Prostate gland (tissue), 2 donors: ENCODE data around the gene GATD1. TPM values are rescaled to one million over a fixed set of nuclear protein-coding genes. Genes with fewer than 3 reads are reported as not detected.

Experiments used
- DNase-seq: peaks from one replicate; pipeline ENCODE4 v3.0.0-alpha.2; 2019; ENCODE audit warnings: low spot score
- H3K27ac ChIP-seq, 2 donors: fragments of 200-600 bp; sonication (generic); 2 replicates each; pipeline ENCODE4 v1.5.1; 2017 to 2019
- H3K27me3 ChIP-seq: fragments of 200-600 bp; sonication (generic); replicated peaks from 2 replicates; pipeline ENCODE4 v1.5.1; 2019; ENCODE audit not compliant: insufficient read depth
- H3K36me3 ChIP-seq, 2 donors: fragments of 200-600 bp; sonication (generic); 1 replicate in 1 of 2; 2 replicates in 1 of 2; pipeline versions ENCODE4 v1.5.1 to v1.8.1; 2017 to 2019
- H3K4me1 ChIP-seq: fragments of 200-600 bp; sonication (generic); replicated peaks from 2 replicates; pipeline ENCODE4 v1.5.1; 2019
- H3K4me3 ChIP-seq, 2 donors: fragments of 200-600 bp; sonication (generic); 2 replicates each; pipeline ENCODE4 v1.5.1; 2017 to 2019
- H3K9me3 ChIP-seq: fragments of 200-600 bp; sonication (generic); 2 replicates; pipeline ENCODE4 v1.5.1; 2017
- CTCF ChIP-seq, 4 experiments: fragments of 200-600 bp in 2 of 4; fragments of 450-650 bp in 2 of 4; sonication (generic) in 2 of 4; IDR thresholded peaks; 1 replicate in 3 of 4; 2 replicates in 1 of 4; pipeline ENCODE4 v1.5.1; 2016 to 2019; ENCODE audit warnings: antibody characterized with exemption in 4 of 4, mild to moderate bottlenecking in 2 of 4, moderate library complexity in 2 of 4
- POLR2A ChIP-seq: fragments of 450-650 bp; IDR thresholded peaks from one replicate; pipeline ENCODE4 v1.6.1; 2016; ENCODE audit warnings: antibody characterized with exemption, mild to moderate bottlenecking
- POLR2AphosphoS5 ChIP-seq: sonication (generic); formaldehyde crosslinking; IDR thresholded peaks from one replicate; pipeline ENCODE4 v1.6.1; 2017; ENCODE audit warnings: antibody characterized with exemption
- WGBS: methylation state at CpG from one replicate; pipeline ENCODE4 v1.1.5; 2018; 5-methylcytosine and 5-hydroxymethylcytosine counted together
- intact Hi-C: fragments of 100-400 bp; cut with DNase I; formaldehyde crosslinking; loops from one replicate; pipeline ENCODE4 v1.14.2; 2022
- total RNA-seq, 2 donors: library from RNA; depleted of rRNA; stranded (reverse); fragments of >200 nt; gene quantifications; one replicate each; pipeline ENCODE4 v1.1.0, GENCODE V29; 2016

The GATD1 gene
- total RNA-seq, 2 donors from 2014 or later: 29.9 to 72.3 TPM

DNA sequence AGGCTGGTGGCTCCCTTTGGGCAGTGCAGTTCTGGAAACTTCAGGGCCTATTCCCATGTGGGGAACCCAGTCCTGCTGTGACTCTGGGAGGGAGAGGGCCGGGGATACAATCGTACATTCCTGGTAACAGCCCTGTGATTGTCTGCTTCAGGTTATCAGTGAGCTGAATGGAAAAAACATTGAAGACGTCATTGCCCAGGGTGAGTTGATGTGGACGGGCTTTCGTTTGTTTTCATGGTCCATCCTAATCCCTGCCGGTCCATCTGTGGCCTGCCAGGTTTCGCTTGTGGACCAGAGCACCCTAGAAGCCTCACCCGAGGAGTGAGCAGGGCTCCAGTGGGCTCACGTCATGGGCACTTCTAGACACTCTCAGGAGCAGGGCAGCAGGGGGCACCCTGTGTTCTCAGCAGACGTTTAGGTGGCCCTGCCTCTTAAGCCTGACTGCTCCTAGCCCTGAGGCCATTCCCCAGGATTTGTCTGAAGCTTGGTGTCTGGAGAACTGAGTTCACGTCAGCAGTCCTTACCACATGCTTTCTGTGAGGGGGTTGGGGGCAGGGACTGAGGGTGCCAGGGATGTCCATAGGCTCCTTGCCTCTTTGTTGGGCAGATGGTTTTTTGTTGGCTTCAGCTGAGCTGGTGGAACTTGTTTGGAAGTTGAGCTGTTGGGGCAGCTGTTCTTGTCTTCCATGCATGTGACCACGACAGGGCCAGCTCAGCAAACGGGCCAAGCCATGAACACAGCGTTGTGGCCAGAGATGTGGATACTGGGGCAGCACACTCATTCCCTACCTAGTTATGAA lies 34.4 kb upstream of the GATD1 start:
- no peaks in the 10 kb centered on the region for H3K9me3 ChIP-seq
- H3K4me3 ChIP-seq: no peak overlapping the region
- WGBS: 62% methylated on average over 14 of the region's 14 CpGs
- TF ChIP-seq POLR2A (no peak), CTCF (IDR thresholded peaks at IDR 0.05) (no peak), POLR2AphosphoS5 (no peak)
- H3K4me1 ChIP-seq: peaks cover 13% of the 10 kb centered on the region
- DNase-seq: no peak
- H3K27me3 ChIP-seq: no peaks in the 10 kb centered on the region
- no peak overlapping the region for H3K27ac ChIP-seq
- intact Hi-C loops: no loop called here
- peaks cover 5 to 21% of the 10 kb centered on the region in 2 donors for H3K36me3 ChIP-seq

DNA sequence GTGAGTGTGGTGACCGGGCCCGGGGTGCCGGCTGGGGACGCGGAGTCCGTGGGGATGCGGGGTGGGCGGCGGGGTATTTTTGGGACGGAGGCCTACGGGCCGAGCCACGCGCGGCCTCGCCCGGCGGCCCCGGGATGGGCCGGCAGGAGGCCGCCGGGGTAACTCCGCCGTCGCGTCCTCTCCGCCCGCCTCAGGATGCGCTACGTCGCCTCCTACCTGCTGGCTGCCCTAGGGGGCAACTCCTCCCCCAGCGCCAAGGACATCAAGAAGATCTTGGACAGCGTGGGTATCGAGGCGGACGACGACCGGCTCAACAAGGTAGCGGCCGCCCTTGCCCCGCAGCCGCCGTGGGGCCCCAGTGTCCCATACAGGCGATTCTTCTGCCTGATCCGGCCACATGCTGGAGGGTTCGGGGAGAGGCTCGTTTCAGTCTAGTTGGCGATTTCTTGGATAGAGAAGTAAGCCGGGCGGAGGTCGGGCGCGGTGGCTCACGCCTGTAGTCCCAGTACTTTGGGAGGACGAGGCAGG lies 32.8 kb upstream of the GATD1 start:
- H3K27ac ChIP-seq: peak overlapping the region; percentile 98 to 99
- WGBS: under 1% methylated on average over 32 of the region's 55 CpGs

GRCh38 chr11:809287-810039 lies 32.2 kb upstream of the GATD1 start, which contains the start of gene RPLP2:
Gene RPLP2, plus strand, starts transcription at chr11:809967. Its CDS starts 268 bp downstream, at chr11:810235.
- Histone ChIP-seq H3K9me3 (no peaks in the 10 kb centered on the region), H3K4me3 (peak within 1 kb of the TSS; percentile 98 to 99), H3K36me3 (peaks cover 5 to 21% of the 10 kb centered on the region in 2 donors), H3K4me1 (peaks cover 17% of the 10 kb centered on the region), H3K27ac (peak within 1 kb of the TSS; percentile 98 to 99), H3K27me3 (no peaks in the 10 kb centered on the region)
- peak; percentile 83 for TF ChIP-seq POLR2A
- peak in 2 of 4 experiments; percentile 9 to 30 for TF ChIP-seq CTCF (IDR thresholded peaks at IDR 0.05)
- TF ChIP-seq POLR2AphosphoS5: peak; percentile 93
- DNase-seq: peak; percentile 96
- 0% methylated on average over 56 of the region's 81 CpGs for whole genome bisulfite sequencing
- intact Hi-C loops: no loop called here

More for the DNA sequence above, 32.8 kb upstream of the GATD1 start:
- H3K4me1 ChIP-seq: peaks cover 13% of the 10 kb centered on the region
- no peak for DNase-seq
- no peak for TF ChIP-seq POLR2A
- no peak for TF ChIP-seq POLR2AphosphoS5
- peak in 1 of 4 experiments; percentile 2 for TF ChIP-seq CTCF (IDR thresholded peaks at IDR 0.05)
- H3K36me3 ChIP-seq: peaks cover 5 to 21% of the 10 kb centered on the region in 2 donors
- intact Hi-C loops: no loop called here
- H3K9me3 ChIP-seq: no peaks in the 10 kb centered on the region
- no peaks in the 10 kb centered on the region for H3K27me3 ChIP-seq
- H3K4me3 ChIP-seq: peak overlapping the region; percentile 98 to 99

DNA sequence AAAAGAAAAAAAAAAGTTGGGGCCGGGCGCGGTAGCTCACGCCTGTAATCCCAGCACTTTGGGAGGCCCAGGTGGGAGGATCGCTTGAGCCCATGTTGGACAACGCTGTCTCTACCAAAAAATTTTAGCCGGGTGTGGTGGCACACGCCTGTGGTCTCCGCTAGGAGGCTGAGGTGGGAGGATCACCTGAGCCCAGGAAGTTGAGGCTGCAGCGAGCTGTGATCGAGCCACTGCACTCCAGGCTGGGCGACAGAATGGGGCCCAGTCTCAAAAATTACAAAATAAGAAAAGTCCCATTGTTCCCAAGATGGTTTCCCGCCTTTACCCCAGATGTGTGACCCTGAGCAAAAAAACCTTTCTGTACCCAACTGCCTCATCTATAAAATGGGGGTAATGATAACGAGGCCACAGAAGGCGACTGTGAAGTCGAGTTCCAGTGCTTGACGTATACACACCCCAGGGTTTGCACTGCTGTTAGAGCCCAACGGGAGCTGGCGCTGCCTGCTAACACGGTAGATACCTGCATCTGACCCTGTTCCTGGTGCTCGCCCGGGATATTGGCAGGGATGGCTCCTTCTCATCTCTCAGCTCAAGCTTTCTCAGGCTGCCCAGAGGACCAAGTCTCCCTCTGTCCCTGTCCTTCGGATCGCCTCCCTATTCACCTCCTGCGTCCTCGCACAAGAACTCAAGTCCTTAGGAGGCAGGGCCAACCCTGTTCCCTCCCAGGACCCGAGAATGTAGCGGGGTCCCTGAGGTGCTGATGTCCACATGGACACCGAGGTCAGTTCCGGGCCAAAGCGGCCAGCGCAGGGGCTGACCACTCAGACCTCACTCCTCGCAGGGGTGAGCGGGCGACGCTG lies 31.4 kb upstream of the GATD1 start:
- peak overlapping the region; percentile 98 to 99 for H3K27ac ChIP-seq
- no peaks in the 10 kb centered on the region for H3K27me3 ChIP-seq
- whole genome bisulfite sequencing: 31% methylated on average over 36 of the region's 36 CpGs
- no peaks in the 10 kb centered on the region for H3K9me3 ChIP-seq
- H3K4me3 ChIP-seq: peak overlapping the region; percentile 98 to 99
- TF ChIP-seq POLR2AphosphoS5 (no peak), CTCF (IDR thresholded peaks at IDR 0.05) (no peak), POLR2A (no peak)
- peaks cover 25% of the 10 kb centered on the region for H3K4me1 ChIP-seq
- intact Hi-C loops: no loop called here
- peaks cover 5 to 20% of the 10 kb centered on the region in 2 donors for H3K36me3 ChIP-seq
- DNase-seq: no peak
